ENCODE data around the gene SGTB.

The SGTB gene

GRCh38 chr5:65721720-65722574 is at the start of gene SGTB, which contains the start of gene NLN:
TSS of gene SGTB (minus strand) at chr5:65722109. CDS start at chr5:65720807, 1,302 bp downstream.
TSS of gene NLN (plus strand) at chr5:65722205. CDS start at chr5:65722374, 169 bp downstream.
- H2AFZ ChIP-seq (ENCODE audit: low read depth, low read length), result peak within 1 kb of the TSS; percentile 89
- H3K4me3 ChIP-seq (ENCODE audit: low read length), result peak within 1 kb of the TSS; percentile 89
- H3K27me3 ChIP-seq (ENCODE audit: insufficient read depth, low read length), result no peaks in the 10 kb centered on the region
- H3K4me1 ChIP-seq (ENCODE audit: insufficient read depth, low read length), result peaks cover 15% of the 10 kb centered on the region
- H3K36me3 ChIP-seq (ENCODE audit: insufficient read depth, low read length), result peaks cover 15% of the 10 kb centered on the region
- H3K9me3 ChIP-seq (ENCODE audit: low read length), result no peaks in the 10 kb centered on the region

DNA sequence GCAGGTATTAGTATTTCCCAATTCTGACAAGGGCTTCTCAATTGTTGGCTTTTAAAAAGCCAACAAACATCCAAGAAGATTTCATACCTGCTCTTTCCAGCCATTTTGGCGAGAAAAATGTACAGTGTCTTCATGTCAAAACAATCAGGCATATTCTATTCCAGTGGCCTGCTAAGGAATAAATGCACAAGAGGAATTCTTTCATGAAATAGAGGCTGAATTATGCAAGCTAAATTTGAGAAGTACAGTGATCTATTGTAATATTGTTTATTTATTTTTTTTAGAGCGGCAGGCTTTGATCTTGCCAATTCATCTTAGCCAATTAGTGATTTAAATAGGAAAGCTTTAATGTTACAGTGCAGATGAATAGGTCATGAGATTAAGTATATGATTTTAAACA is 49.4 kb upstream of the SGTB start:
- Histone ChIP-seq H3K27me3 (ENCODE audit: insufficient read depth, low read length) (no peaks in the 10 kb centered on the region), H3K9me3 (ENCODE audit: low read length) (peaks cover 9% of the 10 kb centered on the region), H3K36me3 (ENCODE audit: insufficient read depth, low read length) (peaks cover 14% of the 10 kb centered on the region), H3K4me3 (ENCODE audit: low read length) (no peak overlapping the region), H2AFZ (ENCODE audit: low read depth, low read length) (no peak overlapping the region), H3K4me1 (ENCODE audit: insufficient read depth, low read length) (no peaks in the 10 kb centered on the region)

DNA sequence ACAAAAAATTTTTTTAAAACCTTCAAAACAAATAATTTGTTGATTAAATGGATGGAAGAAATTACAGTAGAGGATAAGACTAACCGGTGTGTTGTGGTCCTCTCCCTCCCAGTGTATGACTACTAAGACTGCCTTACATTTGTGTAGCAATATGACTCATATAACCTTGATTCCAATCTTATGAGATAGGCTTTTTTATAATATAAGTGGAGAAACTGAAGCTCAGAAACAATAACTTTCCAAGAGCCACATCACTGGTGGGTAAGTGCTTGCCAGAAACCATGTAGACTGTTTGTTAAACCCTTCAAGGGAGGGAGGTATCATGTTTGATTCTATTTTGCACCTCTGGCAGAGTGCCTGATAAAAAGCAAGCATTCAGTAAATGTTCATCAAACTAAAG is 47.6 kb upstream of the SGTB start:
- Histone ChIP-seq H2AFZ (ENCODE audit: low read depth, low read length) (no peak overlapping the region), H3K36me3 (ENCODE audit: insufficient read depth, low read length) (peaks cover 15% of the 10 kb centered on the region), H3K4me3 (ENCODE audit: low read length) (no peak overlapping the region), H3K27me3 (ENCODE audit: insufficient read depth, low read length) (no peaks in the 10 kb centered on the region), H3K4me1 (ENCODE audit: insufficient read depth, low read length) (no peaks in the 10 kb centered on the region), H3K9me3 (ENCODE audit: low read length) (peaks cover 13% of the 10 kb centered on the region)

- H3K27me3 ChIP-seq (ENCODE audit: insufficient read depth, low read length), result no peaks in the 10 kb centered on the region
- no peak overlapping the region for H2AFZ ChIP-seq (ENCODE audit: low read depth, low read length)
- H3K36me3 ChIP-seq (ENCODE audit: insufficient read depth, low read length), result peaks cover 15% of the 10 kb centered on the region
- no peak overlapping the region for H3K4me3 ChIP-seq (ENCODE audit: low read length)
- H3K4me1 ChIP-seq (ENCODE audit: insufficient read depth, low read length), result no peaks in the 10 kb centered on the region
- H3K9me3 ChIP-seq (ENCODE audit: low read length), result peaks cover 13% of the 10 kb centered on the region
Observed at GRCh38 chr5:65768723-65769346, 46.9 kb upstream of the SGTB start.

- Histone ChIP-seq H3K4me1 (ENCODE audit: insufficient read depth, low read length) (no peaks in the 10 kb centered on the region), H3K27me3 (ENCODE audit: insufficient read depth, low read length) (no peaks in the 10 kb centered on the region), H2AFZ (ENCODE audit: low read depth, low read length) (no peak overlapping the region), H3K36me3 (ENCODE audit: insufficient read depth, low read length) (peaks cover 24% of the 10 kb centered on the region), H3K4me3 (ENCODE audit: low read length) (no peak overlapping the region), H3K9me3 (ENCODE audit: low read length) (peaks cover 13% of the 10 kb centered on the region)
Observed at GRCh38 chr5:65767565-65767964, 45.7 kb upstream of the SGTB start.

- Histone ChIP-seq H2AFZ (ENCODE audit: low read depth, low read length) (no peak overlapping the region), H3K4me1 (ENCODE audit: insufficient read depth, low read length) (no peaks in the 10 kb centered on the region), H3K27me3 (ENCODE audit: insufficient read depth, low read length) (no peaks in the 10 kb centered on the region), H3K9me3 (ENCODE audit: low read length) (peaks cover 13% of the 10 kb centered on the region), H3K36me3 (ENCODE audit: insufficient read depth, low read length) (peaks cover 24% of the 10 kb centered on the region), H3K4me3 (ENCODE audit: low read length) (no peak overlapping the region)
Observed at GRCh38 chr5:65766781-65767180, 44.9 kb upstream of the SGTB start.

GRCh38 chr5:65766175-65766574 is 44.3 kb upstream of the SGTB start:
- H3K36me3 ChIP-seq (ENCODE audit: insufficient read depth, low read length), result peaks cover 26% of the 10 kb centered on the region
- H3K4me3 ChIP-seq (ENCODE audit: low read length), result no peak overlapping the region
- no peak overlapping the region for H2AFZ ChIP-seq (ENCODE audit: low read depth, low read length)
- H3K9me3 ChIP-seq (ENCODE audit: low read length), result peaks cover 13% of the 10 kb centered on the region
- no peaks in the 10 kb centered on the region for H3K4me1 ChIP-seq (ENCODE audit: insufficient read depth, low read length)
- H3K27me3 ChIP-seq (ENCODE audit: insufficient read depth, low read length), result no peaks in the 10 kb centered on the region

GRCh38 chr5:65765582-65765981 is 43.7 kb upstream of the SGTB start:
- H3K4me1 ChIP-seq (ENCODE audit: insufficient read depth, low read length), result no peaks in the 10 kb centered on the region
- no peaks in the 10 kb centered on the region for H3K27me3 ChIP-seq (ENCODE audit: insufficient read depth, low read length)
- H3K36me3 ChIP-seq (ENCODE audit: insufficient read depth, low read length), result peaks cover 30% of the 10 kb centered on the region
- peaks cover 13% of the 10 kb centered on the region for H3K9me3 ChIP-seq (ENCODE audit: low read length)
- no peak overlapping the region for H3K4me3 ChIP-seq (ENCODE audit: low read length)
- H2AFZ ChIP-seq (ENCODE audit: low read depth, low read length), result no peak overlapping the region

GRCh38 chr5:65762234-65762633 is 40.3 kb upstream of the SGTB start:
- H3K9me3 ChIP-seq (ENCODE audit: low read length), result peaks cover 12% of the 10 kb centered on the region
- H3K27me3 ChIP-seq (ENCODE audit: insufficient read depth, low read length), result no peaks in the 10 kb centered on the region
- peaks cover 46% of the 10 kb centered on the region for H3K36me3 ChIP-seq (ENCODE audit: insufficient read depth, low read length)
- H2AFZ ChIP-seq (ENCODE audit: low read depth, low read length), result no peak overlapping the region
- no peak overlapping the region for H3K4me3 ChIP-seq (ENCODE audit: low read length)
- no peaks in the 10 kb centered on the region for H3K4me1 ChIP-seq (ENCODE audit: insufficient read depth, low read length)

DNA sequence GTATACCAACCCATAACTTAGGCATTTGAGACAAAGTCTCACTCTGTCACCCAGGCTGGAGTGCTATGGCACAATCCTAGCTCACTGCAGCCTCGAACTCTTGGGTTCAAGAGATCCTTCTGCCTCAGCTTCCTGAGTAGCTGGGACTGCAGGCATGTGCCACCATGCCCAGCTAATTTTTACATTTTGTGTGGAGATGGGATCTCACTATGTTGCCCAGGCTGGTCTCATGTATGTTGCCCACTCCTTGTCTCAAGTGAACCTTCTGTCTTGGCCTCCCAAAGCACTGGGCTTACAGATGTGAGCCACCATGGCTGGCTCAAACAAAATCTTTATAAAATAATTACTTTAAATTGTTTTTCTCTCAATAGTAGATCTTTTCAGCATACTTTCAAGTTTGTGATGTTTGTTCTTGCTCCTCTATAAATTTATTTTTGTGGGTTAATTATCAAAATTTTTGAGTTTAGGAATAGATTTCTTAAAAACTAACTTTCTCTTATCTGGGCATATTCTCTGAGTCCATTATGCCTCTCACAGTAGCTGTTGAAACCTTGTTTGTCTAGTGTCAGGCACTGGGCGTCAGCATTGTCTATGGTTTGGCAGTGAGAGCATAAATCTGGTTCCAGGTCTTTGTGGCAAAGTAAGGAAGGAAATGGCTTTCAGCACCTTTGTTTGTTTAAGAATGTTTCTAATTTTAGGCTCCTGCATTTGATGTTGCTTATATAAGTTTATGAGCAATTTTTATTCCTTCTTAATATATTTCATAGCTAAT is 38.8 kb upstream of the SGTB start:
- Histone ChIP-seq H3K27me3 (ENCODE audit: insufficient read depth, low read length) (no peaks in the 10 kb centered on the region), H3K4me3 (ENCODE audit: low read length) (no peak overlapping the region), H3K36me3 (ENCODE audit: insufficient read depth, low read length) (peaks cover 35% of the 10 kb centered on the region), H3K4me1 (ENCODE audit: insufficient read depth, low read length) (no peaks in the 10 kb centered on the region), H2AFZ (ENCODE audit: low read depth, low read length) (no peak overlapping the region), H3K9me3 (ENCODE audit: low read length) (no peaks in the 10 kb centered on the region)

DNA sequence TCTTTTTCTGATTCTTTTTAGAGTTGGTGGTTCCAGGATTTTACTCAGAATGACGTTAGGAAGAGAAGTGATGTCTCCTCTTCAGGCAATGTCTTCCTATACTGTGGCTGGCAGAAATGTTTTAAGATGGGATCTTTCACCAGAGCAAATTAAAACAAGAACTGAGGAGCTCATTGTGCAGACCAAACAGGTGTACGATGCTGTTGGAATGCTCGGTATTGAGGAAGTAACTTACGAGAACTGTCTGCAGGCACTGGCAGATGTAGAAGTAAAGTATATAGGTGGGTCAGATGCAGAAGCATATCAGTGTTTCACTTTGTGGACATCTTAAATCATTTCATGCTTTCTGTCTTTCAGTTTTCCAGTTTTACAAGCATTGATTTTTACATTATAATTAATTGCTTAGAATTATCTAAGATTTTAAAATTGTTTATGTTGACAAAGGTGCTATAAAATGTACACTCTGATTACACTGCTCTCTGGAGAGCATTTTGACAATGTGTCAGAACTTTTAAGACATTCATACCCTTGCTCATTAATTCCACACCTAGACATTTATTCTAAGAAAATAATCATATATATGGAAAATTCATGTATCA is 36.7 kb upstream of the SGTB start:
- Histone ChIP-seq H3K27me3 (ENCODE audit: insufficient read depth, low read length) (no peaks in the 10 kb centered on the region), H3K9me3 (ENCODE audit: low read length) (no peaks in the 10 kb centered on the region), H3K4me3 (ENCODE audit: low read length) (no peak overlapping the region), H3K4me1 (ENCODE audit: insufficient read depth, low read length) (no peaks in the 10 kb centered on the region), H3K36me3 (ENCODE audit: insufficient read depth, low read length) (peaks cover 33% of the 10 kb centered on the region), H2AFZ (ENCODE audit: low read depth, low read length) (no peak overlapping the region)

DNA sequence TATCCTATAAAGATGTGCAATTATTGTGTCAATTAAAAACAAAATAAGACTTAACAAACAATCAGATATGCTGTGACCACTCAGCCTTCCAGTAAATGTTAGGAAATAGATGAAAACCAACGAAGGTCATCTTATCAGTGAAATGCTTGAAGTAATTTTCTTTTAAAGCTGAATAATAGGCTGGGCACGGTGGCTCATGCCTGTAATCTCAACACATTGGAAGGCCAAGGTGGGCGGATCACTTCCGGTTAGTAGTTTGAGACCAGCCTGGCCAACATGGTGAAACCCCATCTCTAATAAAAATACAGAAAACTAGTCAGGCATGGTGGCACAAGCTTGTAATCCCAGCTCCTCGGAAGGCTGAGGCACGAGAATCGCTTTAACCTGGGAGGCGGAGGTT is 31.3 kb upstream of the SGTB start:
- Histone ChIP-seq H3K27me3 (ENCODE audit: insufficient read depth, low read length) (no peaks in the 10 kb centered on the region), H3K9me3 (ENCODE audit: low read length) (no peaks in the 10 kb centered on the region), H2AFZ (ENCODE audit: low read depth, low read length) (no peak overlapping the region), H3K4me3 (ENCODE audit: low read length) (no peak overlapping the region), H3K36me3 (ENCODE audit: insufficient read depth, low read length) (no peaks in the 10 kb centered on the region), H3K4me1 (ENCODE audit: insufficient read depth, low read length) (no peaks in the 10 kb centered on the region)

DNA sequence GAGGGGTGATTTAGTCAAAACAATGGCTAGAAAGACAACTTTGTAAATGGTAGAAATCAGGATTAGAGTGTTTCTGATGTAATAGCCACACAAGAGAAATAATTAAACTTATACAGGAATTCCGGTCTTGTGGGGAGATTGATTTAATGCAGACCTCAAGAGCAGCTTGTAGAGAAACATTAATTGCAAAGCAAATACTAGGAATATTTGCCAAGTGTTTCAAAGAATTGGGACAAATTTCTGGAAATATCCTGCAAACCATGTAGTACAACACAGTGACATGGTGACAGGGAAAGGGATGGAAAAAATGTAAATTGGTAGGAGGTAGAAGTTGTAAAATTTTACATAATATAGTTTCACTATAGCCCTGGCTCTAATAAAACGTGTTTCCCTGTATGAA is 29.0 kb upstream of the SGTB start:
- Histone ChIP-seq H3K27me3 (ENCODE audit: insufficient read depth, low read length) (no peaks in the 10 kb centered on the region), H3K4me1 (ENCODE audit: insufficient read depth, low read length) (no peaks in the 10 kb centered on the region), H2AFZ (ENCODE audit: low read depth, low read length) (no peak overlapping the region), H3K4me3 (ENCODE audit: low read length) (no peak overlapping the region), H3K9me3 (ENCODE audit: low read length) (no peaks in the 10 kb centered on the region), H3K36me3 (ENCODE audit: insufficient read depth, low read length) (no peaks in the 10 kb centered on the region)

All from neuron (in vitro differentiated cells).